AG09319 (cell line): ENCODE results near the gene MESP2.

ENCODE experiments used
- DNase-seq: peaks from one replicate; pipeline ENCODE4 v3.0.0-alpha.2; 2010; ENCODE audit warnings: low read depth; ENCODE audit errors: extremely low read depth
- CTCF ChIP-seq: IDR thresholded peaks from 2 replicates; pipeline ENCODE4 v1.5.1; 2011; ENCODE audit warnings: low read depth, mild to moderate bottlenecking, inconsistent platforms, low read length, moderate library complexity

Gene MESP2

GRCh38 chr15:89774492-89774891 is 1.6 kb upstream of the MESP2 start:
- no peak for TF ChIP-seq CTCF
- no peak for DNase-seq

GRCh38 chr15:89775815-89776214 is 317 bp upstream of the MESP2 start:
- TF ChIP-seq CTCF = no peak
- no peak for DNase-seq

GRCh38 chr15:89777073-89777751 is 1.1 kb downstream of the MESP2 start:
- DNase-seq = no peak
- TF ChIP-seq CTCF = no peak

- no peak for TF ChIP-seq CTCF
- DNase-seq = no peak
Measured at GRCh38 chr15:89777782-89778380, 1.7 kb downstream of the MESP2 start.

GRCh38 chr15:89778861-89779260 is 2.7 kb downstream of the MESP2 start:
- no peak for TF ChIP-seq CTCF
- DNase-seq = no peak

- TF ChIP-seq CTCF = no peak
- DNase-seq = no peak
Measured at GRCh38 chr15:89780601-89781000, 4.5 kb downstream of the MESP2 start.

- TF ChIP-seq CTCF = no peak
- DNase-seq = no peak
Measured at GRCh38 chr15:89781055-89781454, 4.9 kb downstream of the MESP2 start.
